HEK293 (cell line): ENCODE measurements around the gene TTC33.

ENCODE experiments used
- CTCF ChIA-PET: fragments of 350-600 bp; formaldehyde crosslinking; extraction: SDS; loops from one replicate; lab custom pipeline; 2021; ENCODE audit warnings: antibody characterized with exemption; lab: Yijun Ruan, JAX
- POLR2A ChIA-PET: fragments of 300-600 bp; formaldehyde crosslinking; extraction: SDS; loops from one replicate; lab custom pipeline; 2020; ENCODE audit warnings: antibody characterized with exemption, inconsistent platforms; lab: Yijun Ruan, JAX
- H3K27ac ChIP-seq: fragments of 200-500 bp; sonication (Bioruptor generic); 2 replicates; pipeline ENCODE4 v1.5.1; 2014; ENCODE audit warnings: low read depth, low read length, control low read depth, inconsistent platforms; ENCODE audit errors: extremely low read depth
- H3K36me3 ChIP-seq, 2 experiments: fragments of 200-500 bp in 1 of 2; sonication (Bioruptor generic) in 1 of 2; 1 replicate in 1 of 2; 2 replicates in 1 of 2; pipeline ENCODE4 v1.5.1; 2014 to 2017; ENCODE audit warnings: inconsistent platforms in 2 of 2, low read length in 2 of 2; ENCODE audit not compliant: control insufficient read depth in 2 of 2, insufficient read depth in 1 of 2
- H3K4me1 ChIP-seq: fragments of 200-500 bp; sonication (Bioruptor generic); 2 replicates; pipeline ENCODE4 v1.5.1; 2014; ENCODE audit warnings: mild to moderate bottlenecking, low read length, inconsistent platforms; ENCODE audit not compliant: control insufficient read depth, insufficient read depth
- H3K4me3 ChIP-seq: 2 replicates; pipeline ENCODE4 v1.5.1; 2011; ENCODE audit warnings: low read depth, mild to moderate bottlenecking, control low read depth, low read length, moderate library complexity
- H3K9me3 ChIP-seq: fragments of 200-500 bp; sonication (Bioruptor generic); 2 replicates; pipeline ENCODE4 v1.5.1; 2014; ENCODE audit warnings: low read depth, low read length, inconsistent platforms; ENCODE audit not compliant: control insufficient read depth, insufficient read depth
- BCL11A ChIP-seq: fragments of 450-650 bp; formaldehyde crosslinking; IDR thresholded peaks from 2 replicates; pipeline ENCODE4 v1.5.1; 2016; ENCODE audit warnings: low read depth, missing biosample characterization, missing genetic modification characterization
- BCL11B ChIP-seq: fragments of 450-650 bp; formaldehyde crosslinking; IDR thresholded peaks from 2 replicates; pipeline ENCODE4 v1.5.1; 2016; ENCODE audit warnings: low read depth, missing biosample characterization, missing genetic modification characterization
- GLI2 ChIP-seq: fragments of 450-650 bp; formaldehyde crosslinking; IDR thresholded peaks from 2 replicates; pipeline ENCODE4; 2017; ENCODE audit warnings: missing biosample characterization, missing genetic modification characterization, low read depth, borderline replicate concordance
- GLIS1 ChIP-seq: fragments of 450-650 bp; formaldehyde crosslinking; IDR thresholded peaks from 2 replicates; pipeline ENCODE4 v1.5.1; 2016; ENCODE audit warnings: missing biosample characterization, missing genetic modification characterization
- GLIS2 ChIP-seq: fragments of 450-650 bp; formaldehyde crosslinking; IDR thresholded peaks from 2 replicates; pipeline ENCODE4 v1.5.1; 2016; ENCODE audit warnings: missing biosample characterization, missing genetic modification characterization
- KLF9 ChIP-seq: fragments of 450-650 bp; formaldehyde crosslinking; IDR thresholded peaks from 2 replicates; pipeline ENCODE4 v1.5.1; 2016; ENCODE audit warnings: missing biosample characterization, missing genetic modification characterization, low read depth
- MEIS1 ChIP-seq: sonication (generic); formaldehyde crosslinking; IDR thresholded peaks from 2 replicates; pipeline ENCODE4 v1.8.1; 2022; ENCODE audit warnings: missing genetic modification reagents, mild to moderate bottlenecking, borderline replicate concordance
- MYNN ChIP-seq: fragments of 450-650 bp; formaldehyde crosslinking; IDR thresholded peaks from 2 replicates; pipeline ENCODE4 v1.5.1; 2016; ENCODE audit warnings: missing biosample characterization, missing genetic modification characterization, borderline replicate concordance
- MZF1 ChIP-seq: fragments of 450-650 bp; formaldehyde crosslinking; IDR thresholded peaks from 2 replicates; pipeline ENCODE4 v1.5.1; 2017; ENCODE audit warnings: missing biosample characterization, missing genetic modification characterization, borderline replicate concordance
- TRIM28 ChIP-seq: IDR thresholded peaks from 2 replicates; pipeline ENCODE4 v1.6.1; 2011; ENCODE audit warnings: low read length, control low read depth, borderline replicate concordance
- ZBTB17 ChIP-seq: fragments of 450-650 bp; formaldehyde crosslinking; IDR thresholded peaks from 2 replicates; pipeline ENCODE4 v1.5.1; 2016; ENCODE audit warnings: missing biosample characterization, missing genetic modification characterization
- ZBTB21 ChIP-seq: fragments of 450-650 bp; formaldehyde crosslinking; IDR thresholded peaks from 2 replicates; pipeline ENCODE4 v1.5.1; 2017; ENCODE audit warnings: missing biosample characterization, missing genetic modification characterization
- ZFP3 ChIP-seq: fragments of 450-650 bp; formaldehyde crosslinking; IDR thresholded peaks from 2 replicates; pipeline ENCODE4 v1.5.1; 2016; ENCODE audit warnings: low read depth, missing biosample characterization, missing genetic modification characterization
- ZNF169 ChIP-seq: fragments of 450-650 bp; formaldehyde crosslinking; IDR thresholded peaks from 2 replicates; pipeline ENCODE4 v1.5.1; 2016; ENCODE audit warnings: missing biosample characterization, missing genetic modification characterization
- ZNF175 ChIP-seq: fragments of 450-650 bp; formaldehyde crosslinking; IDR thresholded peaks from 2 replicates; pipeline ENCODE4 v1.5.1; 2016; ENCODE audit warnings: missing biosample characterization, missing genetic modification characterization
- ZNF248 ChIP-seq: fragments of 450-650 bp; formaldehyde crosslinking; IDR thresholded peaks from 2 replicates; pipeline ENCODE4 v1.5.1; 2017; ENCODE audit warnings: missing biosample characterization, missing genetic modification characterization
- ZNF311 ChIP-seq: fragments of 450-650 bp; formaldehyde crosslinking; IDR thresholded peaks from 2 replicates; pipeline ENCODE4 v1.5.1; 2017; ENCODE audit warnings: missing biosample characterization, missing genetic modification characterization, borderline replicate concordance
- ZNF335 ChIP-seq: fragments of 450-650 bp; formaldehyde crosslinking; conservative IDR thresholded peaks from 2 replicates; pipeline ENCODE4 v1.5.1; 2016; ENCODE audit warnings: missing biosample characterization, missing genetic modification characterization
- ZNF341 ChIP-seq: fragments of 450-650 bp; formaldehyde crosslinking; IDR thresholded peaks from 2 replicates; pipeline ENCODE4; 2016; ENCODE audit warnings: low read depth, missing biosample characterization, missing genetic modification characterization
- ZNF391 ChIP-seq: fragments of 450-650 bp; formaldehyde crosslinking; IDR thresholded peaks from 2 replicates; pipeline ENCODE4 v1.5.1; 2016; ENCODE audit warnings: low read depth, missing biosample characterization, missing genetic modification characterization, borderline replicate concordance
- ZNF510 ChIP-seq: fragments of 450-650 bp; formaldehyde crosslinking; IDR thresholded peaks from 2 replicates; pipeline ENCODE4 v1.5.1; 2018; ENCODE audit warnings: mild to moderate bottlenecking, missing genetic modification characterization, missing biosample characterization; ENCODE audit not compliant: insufficient replicate concordance
- ZNF513 ChIP-seq: fragments of 450-650 bp; IDR thresholded peaks from 2 replicates; pipeline ENCODE4 v1.5.1; 2018; ENCODE audit warnings: missing biosample characterization, missing genetic modification characterization
- ZNF530 ChIP-seq: fragments of 450-650 bp; formaldehyde crosslinking; IDR thresholded peaks from 2 replicates; pipeline ENCODE4 v1.5.1; 2016; ENCODE audit warnings: low read depth, missing biosample characterization, missing genetic modification characterization
- ZNF544 ChIP-seq: fragments of 450-650 bp; formaldehyde crosslinking; IDR thresholded peaks from 2 replicates; pipeline ENCODE4 v1.5.0; 2017; ENCODE audit warnings: missing biosample characterization, missing genetic modification characterization
- ZNF549 ChIP-seq: fragments of 450-650 bp; IDR thresholded peaks from 2 replicates; pipeline ENCODE4 v1.5.1; 2018; ENCODE audit warnings: missing biosample characterization, missing genetic modification characterization, mild to moderate bottlenecking, inconsistent platforms, moderate library complexity
- ZNF571 ChIP-seq: fragments of 450-650 bp; formaldehyde crosslinking; IDR thresholded peaks from 2 replicates; pipeline ENCODE4 v1.5.0; 2017; ENCODE audit warnings: missing biosample characterization, missing genetic modification characterization
- ZNF660 ChIP-seq: fragments of 450-650 bp; IDR thresholded peaks from 2 replicates; pipeline ENCODE4 v1.5.1; 2018; ENCODE audit warnings: missing biosample characterization, mild to moderate bottlenecking, missing genetic modification characterization
- ZNF664 ChIP-seq: fragments of 450-650 bp; formaldehyde crosslinking; IDR thresholded peaks from 2 replicates; pipeline ENCODE4 v1.5.1; 2016; ENCODE audit warnings: missing biosample characterization, missing genetic modification characterization
- ZNF670 ChIP-seq: fragments of 450-650 bp; formaldehyde crosslinking; IDR thresholded peaks from 2 replicates; pipeline ENCODE4 v1.5.1; 2016; ENCODE audit warnings: missing biosample characterization, missing genetic modification characterization, low read depth
- ZNF747 ChIP-seq: fragments of 450-650 bp; formaldehyde crosslinking; IDR thresholded peaks from 2 replicates; pipeline ENCODE4 v1.5.1; 2016; ENCODE audit warnings: missing biosample characterization, missing genetic modification characterization
- ZNF76 ChIP-seq: fragments of 450-650 bp; formaldehyde crosslinking; IDR thresholded peaks from 2 replicates; pipeline ENCODE4; 2016; ENCODE audit warnings: low read depth, missing biosample characterization, missing genetic modification characterization, borderline replicate concordance
- ZSCAN16 ChIP-seq: fragments of 450-650 bp; formaldehyde crosslinking; IDR thresholded peaks from 2 replicates; pipeline ENCODE4 v1.5.1; 2016; ENCODE audit warnings: missing biosample characterization, missing genetic modification characterization
- TF ChIP-seq, protein P1 (sequence below): fragments of 450-650 bp; formaldehyde crosslinking; IDR thresholded peaks from 2 replicates; pipeline ENCODE4 v1.5.1; 2016; ENCODE audit warnings: missing biosample characterization, missing genetic modification characterization

TTC33 gene

DNA sequence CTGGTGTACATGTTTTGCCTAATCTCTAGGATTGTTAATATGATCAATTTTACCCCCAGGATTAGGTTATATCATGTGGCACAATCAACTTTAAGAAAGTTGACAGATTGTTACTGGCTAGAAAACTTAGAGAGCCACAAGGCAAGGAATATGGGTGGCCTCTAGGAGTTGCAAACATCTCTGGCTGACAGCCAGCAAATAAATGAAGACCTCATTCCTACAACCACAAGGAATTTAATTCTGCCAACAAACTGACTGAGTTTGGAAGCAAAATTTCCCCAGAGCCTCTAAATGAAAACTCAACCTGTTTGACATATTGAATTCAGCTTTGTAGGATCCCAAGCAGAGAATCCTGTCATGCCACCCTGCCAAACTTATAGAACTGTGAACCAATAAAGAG lies 272.4 kb downstream of the TTC33 start:
- ChIA-PET POLR2A (no interaction called here), CTCF (interaction anchor here (0.5 kb wide), 1 partner anchor 250 kb away, joined by 3 read pairs; no protein-coding TSS in a partner anchor)
- Histone ChIP-seq H3K4me1 (no peaks in the 10 kb centered on the region), H3K27ac (no peak overlapping the region), H3K36me3 (no peaks in the 10 kb centered on the region), H3K9me3 (no peaks in the 10 kb centered on the region)
- no peak for TF ChIP-seq ZNF248 (tag by site-specific recombination)
- no peak for TF ChIP-seq ZNF549 (tag by site-specific recombination)
- TF ChIP-seq, all 188 proteins: peak for 0
- no peak overlapping the region for H3K4me3 ChIP-seq

GRCh38 chr5:40481241-40481640 lies 274.5 kb downstream of the TTC33 start:
- H3K9me3 ChIP-seq = no peaks in the 10 kb centered on the region
- H3K36me3 ChIP-seq = no peaks in the 10 kb centered on the region
- no peak overlapping the region for H3K27ac ChIP-seq
- no peak for TF ChIP-seq BCL11B (tag by site-specific recombination)
- no peak for TF ChIP-seq ZNF169 (tag by site-specific recombination)
- no peak for TF ChIP-seq ZNF175 (tag by site-specific recombination)
- TF ChIP-seq KLF9 (tag by site-specific recombination) = no peak
- TF ChIP-seq ZNF670 (tag by site-specific recombination) = no peak
- TF ChIP-seq ZBTB17 (tag by site-specific recombination) = no peak
- TF ChIP-seq, protein P1, sequence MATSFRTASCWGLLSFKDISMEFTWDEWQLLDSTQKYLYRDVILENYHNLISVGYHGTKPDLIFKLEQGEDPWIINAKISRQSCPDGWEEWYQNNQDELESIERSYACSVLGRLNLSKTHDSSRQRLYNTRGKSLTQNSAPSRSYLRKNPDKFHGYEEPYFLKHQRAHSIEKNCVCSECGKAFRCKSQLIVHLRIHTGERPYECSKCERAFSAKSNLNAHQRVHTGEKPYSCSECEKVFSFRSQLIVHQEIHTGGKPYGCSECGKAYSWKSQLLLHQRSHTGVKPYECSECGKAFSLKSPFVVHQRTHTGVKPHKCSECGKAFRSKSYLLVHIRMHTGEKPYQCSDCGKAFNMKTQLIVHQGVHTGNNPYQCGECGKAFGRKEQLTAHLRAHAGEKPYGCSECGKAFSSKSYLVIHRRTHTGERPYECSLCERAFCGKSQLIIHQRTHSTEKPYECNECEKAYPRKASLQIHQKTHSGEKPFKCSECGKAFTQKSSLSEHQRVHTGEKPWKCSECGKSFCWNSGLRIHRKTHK (tag by site-specific recombination) = no peak
- no peak for TF ChIP-seq ZNF335 (tag by site-specific recombination)
- TF ChIP-seq ZNF660 (tag by site-specific recombination) = no peak
- no peak for TF ChIP-seq ZNF510 (tag by site-specific recombination)
- no peak for TF ChIP-seq ZNF76 (tag by site-specific recombination)
- TF ChIP-seq ZNF571 (tag by site-specific recombination) = no peak
- no peak for TF ChIP-seq GLIS2 (tag by site-specific recombination)
- no peak for TF ChIP-seq ZNF664 (tag by site-specific recombination)
- no peak for TF ChIP-seq TRIM28
- TF ChIP-seq MEIS1 (CRISPR knock-in tag) = no peak
- no peak for TF ChIP-seq ZSCAN16 (tag by site-specific recombination)
- no peak for TF ChIP-seq ZNF747 (tag by site-specific recombination)
- TF ChIP-seq MZF1 = no peak
- no peak for TF ChIP-seq ZNF311 (tag by site-specific recombination)
- no peak overlapping the region for H3K4me3 ChIP-seq
- ChIA-PET CTCF (no interaction called here), POLR2A (no interaction called here)
- H3K4me1 ChIP-seq = no peaks in the 10 kb centered on the region

- Histone ChIP-seq H3K36me3 (no peaks in the 10 kb centered on the region), H3K4me1 (no peaks in the 10 kb centered on the region), H3K9me3 (no peaks in the 10 kb centered on the region), H3K27ac (no peak overlapping the region), H3K4me3 (no peak overlapping the region)
- ChIA-PET CTCF (interaction anchor here (0.7 kb wide), 2 partner anchors 16 to 208 kb away, joined by 3 read pairs; no protein-coding TSS in a partner anchor), POLR2A (no interaction called here)
- TF ChIP-seq ZNF341 (tag by site-specific recombination) = no peak
- TF ChIP-seq ZNF549 (tag by site-specific recombination) = no peak
- TF ChIP-seq ZNF391 = no peak
- no peak for TF ChIP-seq BCL11A (tag by site-specific recombination)
- no peak for TF ChIP-seq GLIS1 (tag by site-specific recombination)
- no peak for TF ChIP-seq MYNN (tag by site-specific recombination)
- TF ChIP-seq GLI2 = no peak
- no peak for TF ChIP-seq ZNF335 (tag by site-specific recombination)
- no peak for TF ChIP-seq ZFP3 (tag by site-specific recombination)
- TF ChIP-seq ZNF513 (tag by site-specific recombination) = no peak
- TF ChIP-seq ZNF544 (tag by site-specific recombination) = no peak
- TF ChIP-seq ZNF530 (tag by site-specific recombination) = no peak
- no peak for TF ChIP-seq ZBTB21 (tag by site-specific recombination)
Observed at GRCh38 chr5:40480392-40480791, 275.4 kb downstream of the TTC33 start.
